NCI-H345 treated with DMSO at 0.1 percent for 48 hours (cell line): ENCODE results near the gene ARHGEF37.
"Not testable (repeated sequence)": the region's sequence is repeated elsewhere in the genome, so short reads cannot be mapped to it uniquely, and the experiment has no call there.

Experiments used
- DNase-seq: peaks from one replicate; lab custom pipeline; 2025; ENCODE audit not compliant: unreplicated experiment; lab: John Stamatoyannopoulos, UW

ARHGEF37 gene

GRCh38 chr5:149564542-149565140 is 16.7 kb upstream of the ARHGEF37 start:
- peak; percentile 87 for DNase-seq

- no peak for DNase-seq
Observed at GRCh38 chr5:149567226-149567625, 14.1 kb upstream of the ARHGEF37 start.

GRCh38 chr5:149572170-149572569 is 9.1 kb upstream of the ARHGEF37 start:
- no peak for DNase-seq

GRCh38 chr5:149572576-149573231 is 8.6 kb upstream of the ARHGEF37 start:
- DNase-seq, result no peak

GRCh38 chr5:149575131-149575530 is 6.2 kb upstream of the ARHGEF37 start:
- DNase-seq, result no peak

GRCh38 chr5:149576021-149576420 is 5.3 kb upstream of the ARHGEF37 start:
- no peak for DNase-seq

- DNase-seq, result no peak
Observed at GRCh38 chr5:149578896-149579295, 2.4 kb upstream of the ARHGEF37 start.

GRCh38 chr5:149580808-149581191 is 498 bp upstream of the ARHGEF37 start:
- DNase-seq, result no peak

- DNase-seq, result peak; percentile 68
Observed at GRCh38 chr5:149581931-149582768, 852 bp downstream of the ARHGEF37 start.

- peak; percentile 42 for DNase-seq
Observed at GRCh38 chr5:149583394-149583793, 2.1 kb downstream of the ARHGEF37 start.

- no peak for DNase-seq
Observed at GRCh38 chr5:149584121-149584520, 2.8 kb downstream of the ARHGEF37 start.

GRCh38 chr5:149585910-149586309 is 4.6 kb downstream of the ARHGEF37 start:
- no peak for DNase-seq

GRCh38 chr5:149586708-149587318 is 5.5 kb downstream of the ARHGEF37 start:
- DNase-seq, result no peak

GRCh38 chr5:149588936-149589335 is 7.6 kb downstream of the ARHGEF37 start:
- no peak for DNase-seq

GRCh38 chr5:149593370-149593769 is 12.1 kb downstream of the ARHGEF37 start:
- no peak for DNase-seq

GRCh38 chr5:149594206-149594895 is 13.1 kb downstream of the ARHGEF37 start:
- no peak for DNase-seq

- not testable (repeated sequence) for DNase-seq
Observed at GRCh38 chr5:149595105-149595504, 13.8 kb downstream of the ARHGEF37 start.

- DNase-seq, result no peak
Observed at GRCh38 chr5:149596712-149597111, 15.4 kb downstream of the ARHGEF37 start.

- DNase-seq, result no peak
Observed at GRCh38 chr5:149597618-149598017, 16.3 kb downstream of the ARHGEF37 start.

GRCh38 chr5:149598234-149598633 is 16.9 kb downstream of the ARHGEF37 start:
- not testable (repeated sequence) for DNase-seq

GRCh38 chr5:149598966-149599365 is 17.7 kb downstream of the ARHGEF37 start:
- DNase-seq, result no peak
